ENCODE data around the gene TELO2. TPM values are rescaled to one million over a fixed set of nuclear protein-coding genes. Genes with fewer than 3 reads are reported as not detected.

The TELO2 gene
- total and polyA plus RNA-seq, 2 experiments from 2014 or later: 51.6 to 58.7 TPM

DNA sequence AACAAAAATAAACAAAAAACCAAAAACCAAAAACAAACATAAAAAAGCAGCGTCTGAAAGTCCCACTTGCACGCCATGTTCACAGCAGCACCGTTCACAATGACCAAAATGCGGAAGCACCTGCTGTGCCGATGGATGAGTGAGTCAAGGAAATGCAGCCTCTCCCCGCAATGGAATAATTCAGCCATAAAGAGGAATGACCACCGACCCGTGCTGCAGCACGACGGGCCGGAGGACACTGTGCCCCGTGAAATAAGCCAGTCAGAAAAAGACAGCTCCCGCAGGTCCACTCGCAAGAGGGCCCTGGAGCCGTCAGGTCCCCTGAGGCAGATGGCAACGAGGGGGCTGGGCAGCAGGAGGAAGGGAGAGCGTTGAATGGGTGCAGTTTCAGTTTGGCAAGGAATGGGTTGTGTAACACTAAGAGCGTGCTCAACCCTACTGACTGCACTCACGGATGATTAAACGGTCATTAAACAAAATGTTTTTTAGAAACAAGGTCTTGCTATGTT, 23.4 kb upstream of the TELO2 start:
- Histone ChIP-seq H3K36me3 (no peaks in the 10 kb centered on the region), H3K27me3 (no peaks in the 10 kb centered on the region), H3K27ac (no peak overlapping the region), H3K4me3 (no peak overlapping the region), H3K4me1 (ENCODE audit: low read depth) (peaks cover 4% of the 10 kb centered on the region), H3K9me3 (ENCODE audit: low read depth) (no peaks in the 10 kb centered on the region)
- TF ChIP-seq, protein P1, sequence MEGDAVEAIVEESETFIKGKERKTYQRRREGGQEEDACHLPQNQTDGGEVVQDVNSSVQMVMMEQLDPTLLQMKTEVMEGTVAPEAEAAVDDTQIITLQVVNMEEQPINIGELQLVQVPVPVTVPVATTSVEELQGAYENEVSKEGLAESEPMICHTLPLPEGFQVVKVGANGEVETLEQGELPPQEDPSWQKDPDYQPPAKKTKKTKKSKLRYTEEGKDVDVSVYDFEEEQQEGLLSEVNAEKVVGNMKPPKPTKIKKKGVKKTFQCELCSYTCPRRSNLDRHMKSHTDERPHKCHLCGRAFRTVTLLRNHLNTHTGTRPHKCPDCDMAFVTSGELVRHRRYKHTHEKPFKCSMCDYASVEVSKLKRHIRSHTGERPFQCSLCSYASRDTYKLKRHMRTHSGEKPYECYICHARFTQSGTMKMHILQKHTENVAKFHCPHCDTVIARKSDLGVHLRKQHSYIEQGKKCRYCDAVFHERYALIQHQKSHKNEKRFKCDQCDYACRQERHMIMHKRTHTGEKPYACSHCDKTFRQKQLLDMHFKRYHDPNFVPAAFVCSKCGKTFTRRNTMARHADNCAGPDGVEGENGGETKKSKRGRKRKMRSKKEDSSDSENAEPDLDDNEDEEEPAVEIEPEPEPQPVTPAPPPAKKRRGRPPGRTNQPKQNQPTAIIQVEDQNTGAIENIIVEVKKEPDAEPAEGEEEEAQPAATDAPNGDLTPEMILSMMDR (IDR thresholded peaks at IDR 0.05; ENCODE audit: low read depth, low read length): no peak
- DNase-seq (ENCODE audit: low read depth in 1 of 2, low spot score in 1 of 2): no peak

DNA sequence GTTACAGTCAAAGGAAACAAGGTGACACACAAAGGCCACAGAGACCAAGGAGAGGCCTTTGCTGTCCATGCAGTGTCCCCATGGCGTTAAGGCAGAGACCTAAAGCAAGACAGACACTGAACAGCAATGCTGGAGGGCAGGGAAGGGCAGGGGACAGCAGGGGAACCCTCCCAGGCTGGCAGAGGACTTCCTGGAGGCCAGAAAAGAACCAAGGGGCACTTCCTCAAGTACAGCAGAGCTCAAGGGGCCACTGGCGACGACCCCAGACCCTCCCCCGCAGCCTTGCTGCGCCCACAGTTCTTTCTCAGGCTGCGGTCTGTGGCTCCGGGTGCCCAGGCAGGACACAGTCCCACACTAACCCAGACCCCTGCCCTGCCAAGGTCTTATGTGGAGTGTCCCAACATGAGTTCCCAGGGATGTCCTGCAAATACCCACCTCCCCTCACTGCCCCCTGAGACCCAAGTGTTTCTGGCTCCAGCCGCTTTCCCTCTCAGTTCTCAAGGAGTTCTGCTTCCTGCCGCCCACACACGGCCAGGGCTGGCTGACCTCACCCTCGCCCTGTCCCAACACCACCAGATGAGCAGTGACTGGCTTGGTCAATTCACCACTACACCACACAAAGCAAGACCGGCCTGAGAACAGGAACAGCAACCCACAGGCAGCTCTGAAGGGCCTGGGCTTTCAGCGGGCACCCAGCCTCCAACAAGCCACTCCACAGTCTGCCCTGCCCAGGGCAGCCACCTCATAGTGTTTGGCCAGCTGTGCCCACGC, 22.5 kb upstream of the TELO2 start:
- Histone ChIP-seq H3K9me3 (ENCODE audit: low read depth) (no peaks in the 10 kb centered on the region), H3K4me1 (ENCODE audit: low read depth) (peaks cover 4% of the 10 kb centered on the region), H3K4me3 (no peak overlapping the region), H3K27me3 (no peaks in the 10 kb centered on the region), H3K27ac (no peak overlapping the region), H3K36me3 (no peaks in the 10 kb centered on the region)
- peak in 1 of 2 donors; percentile 68 for DNase-seq (ENCODE audit: low read depth in 1 of 2, low spot score in 1 of 2)
- TF ChIP-seq, protein P1 (IDR thresholded peaks at IDR 0.05; ENCODE audit: low read depth, low read length): no peak

DNA sequence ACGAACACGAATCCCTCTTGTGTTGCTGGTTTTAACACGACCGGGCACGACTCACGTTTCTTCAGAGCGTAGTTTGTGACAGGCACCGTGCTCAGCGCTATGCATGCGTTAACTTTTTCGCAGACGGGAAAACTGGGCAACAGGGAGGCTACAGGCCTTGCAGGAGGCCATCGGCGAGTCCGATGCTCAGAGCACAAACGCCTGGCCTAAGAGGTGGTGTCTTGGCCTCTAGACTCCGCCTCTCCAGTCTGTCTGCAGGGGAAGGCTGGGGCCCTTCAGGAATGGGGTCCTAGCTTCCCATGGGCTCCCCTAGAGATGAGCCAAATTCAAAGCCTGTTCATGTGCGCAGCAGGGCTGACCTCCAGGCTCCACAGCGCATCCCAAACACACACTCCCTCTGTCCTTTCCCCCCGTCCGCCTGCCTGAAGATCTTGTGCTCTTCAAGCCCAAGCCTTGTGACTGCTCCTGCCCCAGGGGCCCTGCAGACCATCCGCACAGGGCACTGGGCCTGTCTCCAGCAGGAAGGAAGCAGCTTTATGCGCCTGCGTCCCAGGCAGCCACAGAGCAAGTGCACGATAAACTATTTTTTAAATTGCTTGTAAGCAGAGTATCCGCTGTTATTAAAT, 21.5 kb upstream of the TELO2 start:
- no peak overlapping the region for H3K27ac ChIP-seq
- H3K9me3 ChIP-seq (ENCODE audit: low read depth): no peaks in the 10 kb centered on the region
- H3K27me3 ChIP-seq: no peaks in the 10 kb centered on the region
- no peak for DNase-seq (ENCODE audit: low read depth in 1 of 2, low spot score in 1 of 2)
- no peak overlapping the region for H3K4me3 ChIP-seq
- no peaks in the 10 kb centered on the region for H3K36me3 ChIP-seq
- TF ChIP-seq, protein P1 (IDR thresholded peaks at IDR 0.05; ENCODE audit: low read depth, low read length): no peak
- peaks cover 4% of the 10 kb centered on the region for H3K4me1 ChIP-seq (ENCODE audit: low read depth)

DNA sequence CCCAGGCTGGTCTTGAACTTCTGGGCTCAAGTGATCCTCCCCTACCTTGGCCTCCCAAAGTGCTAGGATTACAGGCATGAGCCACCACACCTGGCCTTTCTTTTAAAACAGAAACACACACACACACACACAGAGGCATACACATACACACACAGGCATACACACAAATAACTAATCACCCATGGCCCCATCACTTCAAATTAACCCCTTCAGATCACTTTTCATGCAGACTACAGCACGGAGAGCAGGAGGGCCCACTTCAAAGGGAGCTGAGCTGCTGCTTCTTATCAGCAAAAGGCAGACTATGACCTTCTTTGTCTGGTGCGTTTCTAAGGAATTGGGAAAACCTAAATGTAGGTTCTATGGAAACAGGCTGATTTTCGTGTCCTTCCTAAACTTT, 20.2 kb upstream of the TELO2 start:
- Histone ChIP-seq H3K36me3 (no peaks in the 10 kb centered on the region), H3K9me3 (ENCODE audit: low read depth) (no peaks in the 10 kb centered on the region), H3K27ac (no peak overlapping the region), H3K4me1 (ENCODE audit: low read depth) (peaks cover 4% of the 10 kb centered on the region), H3K4me3 (no peak overlapping the region), H3K27me3 (no peaks in the 10 kb centered on the region)
- TF ChIP-seq, protein P1 (IDR thresholded peaks at IDR 0.05; ENCODE audit: low read depth, low read length): no peak
- no peak for DNase-seq (ENCODE audit: low read depth in 1 of 2, low spot score in 1 of 2)

DNA sequence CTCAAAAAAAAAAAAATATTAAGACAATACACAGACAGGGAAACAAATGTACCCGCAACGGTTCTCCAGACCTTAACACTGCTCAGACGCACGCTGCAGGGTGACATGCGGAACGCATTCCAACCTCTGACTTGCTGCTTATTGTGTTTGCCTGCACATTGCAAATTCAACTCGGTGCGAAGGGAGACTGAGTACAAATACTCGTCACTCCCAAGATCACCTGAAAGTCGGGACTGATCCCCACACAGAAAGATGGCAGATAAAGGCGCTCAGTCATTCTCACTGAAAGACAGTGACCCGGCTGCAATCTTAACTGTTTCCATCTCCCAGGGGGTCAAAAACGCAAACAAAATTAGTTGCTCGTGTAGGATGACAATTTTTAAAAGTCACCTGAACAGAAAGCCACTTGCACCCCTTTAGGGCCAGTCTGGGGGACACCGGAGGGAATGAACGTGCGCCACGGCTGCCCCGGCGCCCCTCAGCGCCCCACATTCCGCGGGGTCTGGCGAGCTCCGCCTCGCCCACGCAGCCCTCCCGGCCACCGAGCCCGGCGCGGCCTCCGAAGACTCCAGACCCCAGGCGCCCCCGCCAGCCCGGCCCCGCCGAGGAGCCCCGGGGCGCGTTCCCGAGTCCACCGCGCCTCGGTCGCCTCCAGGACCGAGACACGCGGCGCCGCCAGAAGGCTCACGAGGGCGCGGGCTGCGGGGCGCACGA, 18.9 kb upstream of the TELO2 start:
- Histone ChIP-seq H3K27me3 (no peaks in the 10 kb centered on the region), H3K4me3 (peak overlapping the region; percentile 48), H3K36me3 (no peaks in the 10 kb centered on the region), H3K4me1 (ENCODE audit: low read depth) (peaks cover 4% of the 10 kb centered on the region), H3K9me3 (ENCODE audit: low read depth) (no peaks in the 10 kb centered on the region), H3K27ac (peak overlapping the region; percentile 83)
- DNase-seq (ENCODE audit: low read depth in 1 of 2, low spot score in 1 of 2): peak in 1 of 2 donors; percentile 9
- TF ChIP-seq, protein P1 (IDR thresholded peaks at IDR 0.05; ENCODE audit: low read depth, low read length): no peak

Measured in cardiac muscle cell (in vitro differentiated cells and primary cell).